GM19324 (cell line): Measurements from ENCODE around the gene ITGA1.

Source experiments
- ATAC-seq: cut with Tn5 transposase; IDR thresholded peaks from one replicate; pipeline ENCODE4 v1.9.1; 2021; ENCODE audit warnings: mild to moderate bottlenecking, moderate library complexity; ENCODE audit not compliant: unreplicated experiment, low FRiP score

The ITGA1 gene

DNA sequence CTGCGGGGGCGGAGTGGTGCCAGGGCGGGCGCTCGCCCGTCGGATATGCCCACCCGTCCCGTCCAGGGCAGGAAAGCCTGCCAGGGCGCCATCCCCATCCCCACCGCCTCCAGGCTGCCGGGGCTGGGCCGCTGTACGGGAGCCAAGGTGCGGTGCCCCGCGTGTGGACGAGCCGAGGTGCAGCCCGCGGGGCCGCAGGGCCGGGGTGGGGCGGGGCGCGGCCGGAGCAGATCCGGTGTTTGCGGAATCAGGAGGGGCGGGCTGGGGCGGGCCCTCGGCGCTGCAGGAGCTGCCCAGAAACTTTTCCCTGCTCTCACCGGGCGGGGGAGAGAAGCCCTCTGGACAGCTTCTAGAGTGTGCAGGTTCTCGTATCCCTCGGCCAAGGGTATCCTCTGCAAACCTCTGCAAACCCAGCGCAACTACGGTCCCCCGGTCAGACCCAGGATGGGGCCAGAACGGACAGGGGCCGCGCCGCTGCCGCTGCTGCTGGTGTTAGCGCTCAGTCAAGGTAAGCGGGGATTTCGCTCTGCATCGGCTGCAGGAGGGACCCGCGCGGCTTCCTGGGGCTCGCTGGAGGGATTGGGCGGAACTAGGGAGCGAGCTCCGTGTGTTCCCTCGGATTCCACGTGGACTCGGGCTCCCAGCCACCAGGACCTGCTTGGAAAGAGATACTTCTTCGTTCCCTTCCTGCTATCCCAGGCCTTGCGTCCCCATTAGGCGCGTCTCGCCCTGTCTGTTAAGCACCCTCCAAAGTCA is 201.5 kb downstream of the ITGA1 start, which contains the start of gene ITGA2:
Gene ITGA2, plus strand, starts transcription at position 328 of the 756 bp plus-strand sequence. Its CDS starts 117 bp downstream, at position 445.
- ATAC-seq = no peak

DNA sequence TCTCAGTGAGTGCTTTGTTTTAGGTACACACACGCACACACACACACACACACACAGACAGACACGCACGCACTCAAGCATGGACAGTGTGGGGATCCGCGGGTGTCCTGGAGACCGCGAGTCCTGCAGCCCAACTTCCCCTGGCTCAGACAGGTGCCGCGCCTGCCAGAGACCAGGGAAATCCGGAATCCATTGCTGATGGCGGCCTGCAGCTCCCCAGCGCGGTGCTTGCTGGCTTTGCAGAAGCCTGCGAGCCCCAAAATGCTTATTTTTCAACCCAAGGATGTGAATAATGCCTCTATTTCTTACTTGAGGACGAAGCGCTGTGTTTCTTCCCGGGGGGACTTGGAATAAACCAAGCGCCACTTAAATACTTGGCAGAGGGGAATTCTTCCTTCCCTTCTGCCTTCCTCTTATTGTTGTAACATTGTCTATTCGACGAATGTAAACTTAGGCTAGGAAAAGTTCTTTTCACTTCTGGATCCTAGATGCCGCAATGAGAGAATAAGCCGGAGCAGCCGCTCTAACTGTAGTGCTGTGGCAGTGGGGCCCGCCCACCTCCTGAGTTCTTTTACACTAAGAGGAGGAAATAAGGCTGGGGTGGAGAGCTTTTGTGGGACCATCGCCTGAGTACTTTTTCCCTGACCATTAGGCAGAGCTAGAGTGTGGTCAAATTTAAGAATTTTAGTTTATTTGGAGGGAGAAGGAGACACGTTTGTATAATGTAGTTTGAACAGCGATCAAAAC is 202.2 kb downstream of the ITGA1 start:
- no peak for ATAC-seq

DNA sequence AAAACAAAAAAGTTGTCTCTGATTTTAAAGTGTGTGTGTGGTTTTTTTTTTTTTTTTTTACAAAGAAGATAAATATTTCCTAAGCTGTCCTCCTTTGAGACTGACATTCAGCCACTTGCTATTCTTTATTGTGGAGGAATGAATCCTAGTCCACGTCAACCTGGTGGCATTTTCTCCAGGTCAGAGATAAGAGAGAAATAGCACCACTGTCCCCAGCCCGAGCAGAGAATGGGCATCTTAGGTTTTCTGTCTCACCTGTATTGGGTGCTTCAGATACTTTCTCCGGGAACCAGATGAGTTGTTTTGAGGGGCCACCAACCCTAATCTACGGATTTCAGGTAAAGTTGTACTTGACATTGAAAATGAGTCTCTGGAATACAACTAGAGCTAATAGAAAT is 202.8 kb downstream of the ITGA1 start:
- ATAC-seq = no peak

DNA sequence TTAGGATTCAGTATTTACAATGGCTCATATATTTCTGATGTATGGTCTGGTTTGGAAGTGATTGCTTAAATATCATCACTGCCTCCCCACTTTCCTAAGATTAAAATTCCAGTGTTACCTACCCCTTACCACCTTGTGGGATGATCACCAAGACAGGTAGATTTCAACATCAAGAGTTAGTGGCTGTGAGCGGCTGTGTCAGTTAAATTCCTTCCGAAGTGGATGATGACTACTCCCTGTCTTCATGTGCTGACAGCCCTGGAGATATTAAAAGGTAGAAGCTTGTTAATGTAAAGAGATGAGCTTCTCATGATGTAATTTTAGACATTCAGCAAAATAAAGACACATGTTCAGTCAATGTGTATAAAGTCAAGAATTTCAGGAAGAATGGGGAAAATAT is 205.7 kb downstream of the ITGA1 start:
- ATAC-seq = no peak

DNA sequence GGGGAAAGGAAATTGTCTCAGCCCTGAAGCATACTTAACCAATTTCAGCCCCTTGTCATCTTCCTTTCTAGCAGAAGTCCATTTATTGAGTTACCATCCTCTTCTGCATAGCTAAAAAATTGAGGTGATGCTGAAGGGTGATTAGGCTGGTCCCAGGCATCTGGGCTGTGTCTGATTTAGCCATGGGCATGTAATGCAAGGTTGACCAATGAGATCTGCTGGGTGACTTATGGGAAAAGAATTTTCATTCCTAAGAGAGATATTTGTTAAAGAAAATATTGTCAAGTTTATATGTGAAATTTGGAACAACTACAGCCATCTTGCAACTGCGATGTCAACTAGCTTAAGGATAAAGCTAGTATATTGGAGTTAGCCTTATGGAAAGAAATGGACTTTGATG is 206.6 kb downstream of the ITGA1 start:
- ATAC-seq = no peak

DNA sequence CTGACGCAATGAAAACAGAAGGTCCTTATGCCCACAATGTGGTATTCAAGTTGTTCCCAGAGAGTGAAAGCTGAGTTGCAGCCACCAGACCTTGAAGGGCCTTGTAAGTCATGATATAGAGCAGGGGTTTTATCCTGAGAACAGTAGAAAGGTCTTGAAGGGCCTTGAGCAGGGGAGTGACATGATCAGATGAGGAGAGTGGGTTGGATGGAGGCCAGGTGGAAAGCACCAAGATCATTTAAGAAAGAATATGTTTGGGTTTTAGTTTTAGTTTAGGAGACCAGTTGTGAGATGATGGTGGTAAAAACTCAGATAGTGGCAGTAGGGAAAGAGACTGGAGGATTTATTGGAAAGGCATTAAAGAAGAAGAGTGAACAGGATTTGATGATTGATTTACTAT is 207.4 kb downstream of the ITGA1 start:
- ATAC-seq = no peak

DNA sequence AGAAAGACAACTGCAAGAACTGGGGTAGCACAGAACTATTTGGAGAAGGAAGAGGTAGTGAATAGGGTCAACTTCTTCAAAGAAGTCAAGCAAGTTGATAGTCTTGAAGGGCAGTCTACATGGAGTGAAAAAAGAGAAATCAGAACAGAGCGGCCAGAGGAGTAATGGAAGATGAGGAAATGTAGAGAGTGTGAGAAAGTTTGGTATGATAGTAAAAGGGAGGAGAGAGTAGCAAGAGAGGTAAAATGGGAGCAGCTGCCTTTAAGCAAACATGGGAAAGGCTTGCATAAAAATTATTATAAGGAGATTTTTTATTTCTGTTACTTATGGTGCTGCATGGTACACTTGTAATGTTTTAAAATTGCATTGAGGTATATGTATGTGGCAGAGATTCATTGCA is 208.2 kb downstream of the ITGA1 start:
- ATAC-seq = no peak

DNA sequence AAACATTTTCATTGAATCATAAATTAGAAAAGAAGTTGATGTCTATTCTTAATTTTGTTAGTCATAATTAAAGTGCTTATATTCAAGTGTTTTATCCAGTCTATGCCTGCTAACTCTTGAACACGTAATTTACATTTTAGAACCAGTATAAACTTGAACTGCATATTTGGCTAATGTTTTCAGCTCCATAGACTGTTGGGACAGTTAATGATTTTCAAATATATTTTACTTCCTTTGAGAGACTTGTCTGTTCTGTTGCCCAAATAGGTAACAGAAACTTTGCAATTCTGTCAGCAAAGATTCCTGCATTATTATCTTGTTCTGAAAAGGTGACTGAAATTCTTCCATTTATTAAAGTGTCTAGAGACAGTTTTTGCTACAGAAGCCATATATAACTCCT is 209.3 kb downstream of the ITGA1 start:
- no peak for ATAC-seq

DNA sequence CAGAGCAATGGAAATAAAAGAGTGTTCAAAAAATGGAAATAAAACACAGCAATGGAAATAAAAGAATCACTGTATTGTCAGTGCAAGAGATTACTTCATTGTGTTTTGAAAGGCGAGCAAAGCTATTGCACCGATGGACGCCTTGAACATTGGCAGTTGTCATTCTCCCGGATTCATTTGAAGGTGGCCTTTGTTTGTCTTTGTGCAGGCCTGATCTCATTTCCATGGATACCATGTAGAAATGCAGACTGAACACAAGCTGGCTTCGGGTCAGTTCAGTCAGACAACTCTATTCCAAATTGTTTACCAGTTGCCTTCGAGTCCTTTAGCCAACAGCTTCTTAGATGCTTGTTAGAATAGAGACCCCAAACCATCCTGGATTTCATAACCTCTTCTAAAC is 209.7 kb downstream of the ITGA1 start:
- no peak for ATAC-seq

DNA sequence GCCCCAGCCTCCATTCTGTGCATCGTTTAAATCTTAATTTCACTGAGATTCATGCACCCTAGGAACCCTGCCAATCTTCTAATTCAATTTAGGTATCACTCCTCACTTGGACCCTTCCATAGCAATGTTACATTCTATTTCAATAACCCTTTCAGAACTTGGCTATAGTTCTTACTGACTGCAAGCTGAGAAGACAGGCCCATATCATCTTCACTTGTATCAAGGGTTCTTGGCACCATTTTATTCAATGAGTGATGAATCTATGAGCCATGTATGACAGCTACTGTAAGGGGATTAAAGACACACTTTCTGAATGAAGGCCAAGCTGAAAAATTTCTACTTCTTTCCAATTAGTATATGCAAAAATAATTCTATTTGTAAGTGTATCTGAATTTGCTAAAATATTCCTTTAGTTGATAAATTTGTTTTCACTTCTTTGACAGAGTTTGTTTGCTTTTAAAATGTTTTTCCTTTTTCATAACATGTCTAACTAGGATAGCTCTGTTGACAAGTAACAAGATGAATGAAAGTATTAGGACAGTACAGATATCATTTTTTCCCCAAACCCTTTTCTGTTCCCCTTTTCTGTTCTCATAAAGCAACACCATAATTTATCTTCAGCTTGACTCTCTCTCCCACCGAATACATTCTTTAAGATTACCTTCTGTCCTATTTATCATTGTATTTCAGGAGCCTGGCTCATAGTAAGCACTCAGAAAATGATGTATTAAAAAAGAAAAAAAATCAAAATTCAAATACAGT is 211.0 kb downstream of the ITGA1 start:
- peak; percentile 57 for ATAC-seq

DNA sequence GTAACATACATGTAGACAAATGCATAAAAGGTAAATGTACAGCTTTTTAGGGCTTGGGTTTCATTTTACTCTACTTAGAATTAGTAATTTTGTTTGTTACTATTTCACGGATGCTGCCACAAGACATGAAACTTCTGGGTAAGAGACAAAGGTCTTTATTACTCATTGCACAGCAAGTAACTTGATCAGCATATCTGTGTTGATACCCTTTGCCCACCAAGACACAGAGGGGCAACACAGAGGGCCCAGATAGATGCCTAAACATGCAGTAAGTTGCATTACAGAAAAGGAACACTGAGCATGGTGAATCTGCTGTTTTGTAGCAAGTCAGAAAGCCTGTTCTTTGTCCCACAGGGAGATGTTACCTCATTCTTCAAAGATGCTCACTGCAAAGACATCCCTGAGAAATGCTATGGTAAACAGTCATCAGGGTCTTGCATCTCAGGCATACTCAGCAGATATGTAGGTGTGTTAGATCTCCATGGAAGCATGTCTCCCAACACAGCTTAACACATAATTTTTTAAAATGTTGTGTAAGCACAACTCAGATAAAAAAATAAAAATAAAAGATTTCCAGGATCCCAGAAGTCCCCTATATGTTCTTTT is 211.7 kb downstream of the ITGA1 start:
- no peak for ATAC-seq

DNA sequence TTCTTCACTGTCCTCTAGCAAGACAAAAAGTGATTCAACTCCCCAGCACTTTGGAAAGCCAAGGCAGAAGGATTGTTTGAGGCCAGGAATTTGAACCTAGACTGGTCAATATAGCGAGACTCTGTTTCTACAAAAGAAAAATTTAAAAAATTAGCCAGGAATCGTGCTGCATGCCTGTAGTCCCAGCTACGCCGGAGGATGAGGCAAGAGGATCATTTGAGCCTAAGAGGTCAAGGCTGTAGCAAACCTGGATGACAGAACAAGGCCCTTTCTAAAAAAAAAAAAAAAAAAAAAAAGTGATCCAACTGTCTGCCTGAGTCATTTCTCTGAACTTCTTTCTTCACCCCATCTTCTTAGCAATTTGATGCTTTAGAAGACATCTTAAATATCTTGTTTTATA is 213.8 kb downstream of the ITGA1 start:
- ATAC-seq = no peak

DNA sequence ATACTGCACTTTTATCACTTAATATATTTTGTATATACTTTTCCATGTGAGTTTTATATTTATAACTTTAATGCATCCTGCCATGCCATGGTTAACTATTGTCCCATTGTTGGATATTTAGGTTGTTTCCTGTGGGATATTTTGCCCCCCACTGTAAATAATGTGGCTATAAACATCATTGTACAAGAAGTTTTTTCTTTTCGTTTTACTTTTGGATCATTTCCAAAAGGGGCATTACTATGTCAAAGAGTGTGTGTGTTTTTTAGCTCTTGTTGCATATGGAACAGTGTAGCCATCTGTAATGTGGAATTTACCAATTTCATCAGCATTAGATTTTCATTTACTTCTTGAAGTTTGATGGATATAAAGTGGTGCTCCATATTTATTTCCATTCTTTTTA is 214.8 kb downstream of the ITGA1 start:
- ATAC-seq = no peak

DNA sequence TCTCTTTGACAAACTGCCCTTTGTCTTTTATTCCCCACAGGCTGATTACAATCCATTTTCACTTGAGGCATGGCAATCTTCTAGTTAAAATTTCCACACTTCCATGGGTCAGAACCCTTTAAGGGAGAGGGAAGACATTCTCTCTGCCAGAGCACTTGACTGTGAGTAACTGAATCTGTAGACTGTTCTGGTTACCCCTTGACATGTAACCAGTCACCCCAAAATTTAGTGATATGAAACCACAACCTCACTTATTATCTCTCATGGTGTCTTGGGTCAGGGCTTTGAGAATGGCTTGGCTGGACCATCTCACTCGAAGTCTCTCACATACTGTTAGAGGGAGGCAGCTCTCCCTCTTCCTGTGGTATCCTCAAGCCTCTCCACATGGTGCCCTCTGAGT is 215.4 kb downstream of the ITGA1 start:
- ATAC-seq = no peak

DNA sequence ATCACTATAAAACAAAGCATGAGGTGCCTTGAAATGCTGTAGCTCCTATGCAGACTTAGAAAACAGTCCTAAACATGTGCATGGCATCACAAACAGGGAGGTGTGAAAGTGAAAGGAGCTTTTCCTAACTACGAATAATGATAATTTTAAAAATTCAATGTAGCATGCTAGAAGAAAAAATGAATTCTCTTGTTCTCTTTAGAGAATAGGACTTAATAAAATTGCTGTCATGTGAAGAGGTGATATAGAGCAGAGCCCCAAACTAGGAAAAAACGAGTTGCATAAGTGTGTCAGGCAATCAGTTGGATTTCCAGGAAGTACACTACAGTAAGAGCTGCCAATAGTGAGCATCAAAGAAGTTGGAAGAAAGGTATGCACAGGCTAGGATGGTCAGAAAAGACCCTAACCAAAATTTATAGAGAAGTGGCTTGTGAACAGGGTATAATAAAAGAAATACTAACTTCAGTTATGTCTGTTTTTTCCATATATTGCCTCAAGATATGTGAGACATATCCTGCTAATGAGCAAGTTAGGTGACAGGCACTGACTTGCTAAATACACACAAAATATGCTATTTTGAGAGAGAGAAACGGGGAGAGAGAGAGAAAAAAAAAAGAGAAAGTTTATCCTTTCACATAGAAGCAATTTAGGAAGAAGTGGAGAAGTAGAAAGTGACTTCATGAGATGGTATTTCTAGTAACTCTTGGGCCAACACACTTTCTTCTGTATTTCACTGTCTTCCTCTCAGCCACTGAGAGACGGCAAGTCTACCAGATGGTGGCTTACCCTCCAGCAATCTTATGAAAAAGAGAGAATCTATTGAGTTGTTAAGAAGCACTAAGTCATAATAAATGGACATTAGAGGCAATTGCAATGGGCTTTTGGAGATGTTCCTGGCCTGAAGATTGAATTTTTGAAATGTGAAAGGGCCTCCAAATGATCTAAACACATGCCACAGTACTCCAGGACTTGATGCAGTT is 219.5 kb downstream of the ITGA1 start:
- no peak for ATAC-seq

DNA sequence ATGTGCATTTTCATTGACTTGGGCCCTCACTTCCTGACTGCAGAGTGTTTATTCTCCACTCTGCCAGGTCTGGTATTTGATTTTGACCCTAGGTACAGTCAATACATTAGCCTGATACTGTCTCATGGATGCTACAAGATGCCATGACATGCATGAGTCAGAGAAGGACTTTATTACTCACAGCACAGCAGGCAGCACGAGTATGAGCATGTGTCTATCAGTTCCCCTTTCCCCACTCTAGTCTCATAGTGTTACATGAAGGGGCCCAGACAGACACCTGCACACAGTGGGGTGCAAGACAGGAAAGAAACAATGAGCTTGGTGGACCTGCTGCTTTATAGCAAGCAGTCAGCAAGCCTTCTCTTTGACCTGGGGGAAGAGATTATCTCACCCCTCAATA is 221.0 kb downstream of the ITGA1 start:
- ATAC-seq = peak; percentile 88
